Sigmoid colon (tissue), 7 donors: ENCODE results near the gene OPCML. TPM values are rescaled to one million over a fixed set of nuclear protein-coding genes. Genes with fewer than 3 reads are reported as not detected.

Source experiments
- DNase-seq: peaks from one replicate; pipeline ENCODE4 v3.0.0-alpha.2; 2019
- H3K27ac ChIP-seq, 4 donors: fragments of 200-600 bp; sonication (generic); one replicate each; pipeline ENCODE4 v1.5.1; 2016 to 2019; ENCODE audit warnings: mild to moderate bottlenecking in 1 of 4
- H3K27me3 ChIP-seq, 3 donors: fragments of 200-600 bp; sonication (generic); one replicate each; pipeline ENCODE4 v1.5.1; 2019; ENCODE audit warnings: mild to moderate bottlenecking in 1 of 3
- H3K36me3 ChIP-seq, 4 donors: fragments of 200-600 bp; sonication (generic); one replicate each; pipeline ENCODE4 v1.5.1; 2016 to 2019
- H3K4me1 ChIP-seq, 4 donors: fragments of 200-600 bp; sonication (generic); one replicate each; pipeline ENCODE4 v1.5.1; 2017 to 2019
- H3K4me3 ChIP-seq, 4 donors: fragments of 200-600 bp; sonication (generic); one replicate each; pipeline ENCODE4 v1.5.1; 2017 to 2019; ENCODE audit warnings: mild to moderate bottlenecking in 2 of 4, moderate library complexity in 1 of 4
- H3K9me3 ChIP-seq, 4 donors: fragments of 200-600 bp in 3 of 4; sonication (generic) in 3 of 4; one replicate each; pipeline versions ENCODE4 v1.5.1 to v1.6.1; 2013 to 2019
- EP300 ChIP-seq, 4 donors: sonication (generic); formaldehyde crosslinking; IDR thresholded peaks; one replicate each; pipeline ENCODE4 v1.6.1; 2017; ENCODE audit warnings: antibody characterized with exemption in 4 of 4
- POLR2A ChIP-seq, 2 donors: fragments of 450-650 bp; IDR thresholded peaks; one replicate each; pipeline ENCODE4 v1.6.1; 2016; ENCODE audit warnings: antibody characterized with exemption in 2 of 2, mild to moderate bottlenecking in 2 of 2, moderate library complexity in 2 of 2
- POLR2AphosphoS5 ChIP-seq, 4 donors: sonication (generic); formaldehyde crosslinking; IDR thresholded peaks; one replicate each; pipeline ENCODE4 v1.6.1; 2017; ENCODE audit warnings: antibody characterized with exemption in 4 of 4
- WGBS, 2 donors: extraction: QIAGEN DNeasy Blood & Tissue Kit; methylation state at CpG; one replicate each; pipeline ENCODE4 v1.1.7; 2013; 5-methylcytosine and 5-hydroxymethylcytosine counted together
- intact Hi-C: fragments of 100-400 bp; cut with DNase I; formaldehyde crosslinking; loops from one replicate; pipeline ENCODE4 v1.15.1; 2023
- polyA plus RNA-seq, 3 donors: library from polyadenylated mRNA; stranded (reverse); fragments of 200-250 nt; gene quantifications; one replicate each; pipeline ENCODE4 v1.2.3, GENCODE V29; 2013
- total RNA-seq, 4 donors: library from RNA; depleted of rRNA; stranded (reverse); fragments of >200 nt; gene quantifications; one replicate each; pipeline ENCODE4 v1.1.0, GENCODE V29; 2016
- TF ChIP-seq, protein P1 (sequence below), 4 experiments: fragments of 450-650 bp in 3 of 4; fragments of 200-600 bp in 1 of 4; IDR thresholded peaks; one replicate each; pipeline ENCODE4 v1.5.1; 2016 to 2019; ENCODE audit warnings: antibody characterized with exemption in 4 of 4, mild to moderate bottlenecking in 3 of 4, moderate library complexity in 2 of 4
- donor health status: healthy with polysubstance abuse.
- donor health status: Bipolar disorder and iron deficiency.
- donor health status: healthy.

OPCML gene
- total and polyA plus RNA-seq, 7 donors = under 0.01 to 0.14 (median 0.03) TPM; not detected in 4

DNA sequence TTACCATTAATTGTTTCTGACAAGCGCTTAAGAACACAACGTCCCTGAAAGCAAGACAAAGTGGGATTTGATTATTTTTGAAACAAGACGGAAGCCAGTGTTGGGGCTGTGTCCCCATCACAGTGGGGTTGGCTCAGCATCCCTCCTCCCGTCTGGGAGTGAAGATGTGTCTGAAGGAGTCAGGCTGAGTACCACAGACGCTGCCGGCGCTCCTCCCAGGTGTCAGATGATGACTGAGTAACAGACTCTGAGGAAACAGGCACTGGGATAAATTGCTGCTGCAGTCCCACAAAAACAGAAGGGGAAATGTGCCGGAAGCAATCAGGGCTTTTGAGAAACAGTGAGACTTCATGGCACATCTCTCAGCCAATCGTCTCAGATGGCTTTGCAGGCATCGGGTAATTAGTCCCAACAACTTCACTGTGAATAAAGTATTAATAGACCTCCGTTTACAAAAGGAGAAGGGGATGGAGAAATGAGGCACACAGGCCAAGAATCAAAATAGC lies 266.7 kb downstream of the OPCML start:
- peaks cover 0 to 28% (median 4%) of the 10 kb centered on the region in 3 donors for H3K27me3 ChIP-seq
- intact Hi-C loops = no loop called here
- H3K4me3 ChIP-seq = no peak overlapping the region
- no peaks in the 10 kb centered on the region for H3K4me1 ChIP-seq
- no peaks in the 10 kb centered on the region for H3K9me3 ChIP-seq
- H3K27ac ChIP-seq = no peak overlapping the region
- no peak for DNase-seq
- H3K36me3 ChIP-seq = no peaks in the 10 kb centered on the region
- WGBS, 2 donors = 72 to 85% methylated on average over 11 of the region's 11 CpGs
- TF ChIP-seq EP300 (IDR thresholded peaks at IDR 0.05) (no peak), POLR2A (IDR thresholded peaks at IDR 0.05) (no peak), POLR2AphosphoS5 (IDR thresholded peaks at IDR 0.05) (no peak)
- TF ChIP-seq, protein P1, sequence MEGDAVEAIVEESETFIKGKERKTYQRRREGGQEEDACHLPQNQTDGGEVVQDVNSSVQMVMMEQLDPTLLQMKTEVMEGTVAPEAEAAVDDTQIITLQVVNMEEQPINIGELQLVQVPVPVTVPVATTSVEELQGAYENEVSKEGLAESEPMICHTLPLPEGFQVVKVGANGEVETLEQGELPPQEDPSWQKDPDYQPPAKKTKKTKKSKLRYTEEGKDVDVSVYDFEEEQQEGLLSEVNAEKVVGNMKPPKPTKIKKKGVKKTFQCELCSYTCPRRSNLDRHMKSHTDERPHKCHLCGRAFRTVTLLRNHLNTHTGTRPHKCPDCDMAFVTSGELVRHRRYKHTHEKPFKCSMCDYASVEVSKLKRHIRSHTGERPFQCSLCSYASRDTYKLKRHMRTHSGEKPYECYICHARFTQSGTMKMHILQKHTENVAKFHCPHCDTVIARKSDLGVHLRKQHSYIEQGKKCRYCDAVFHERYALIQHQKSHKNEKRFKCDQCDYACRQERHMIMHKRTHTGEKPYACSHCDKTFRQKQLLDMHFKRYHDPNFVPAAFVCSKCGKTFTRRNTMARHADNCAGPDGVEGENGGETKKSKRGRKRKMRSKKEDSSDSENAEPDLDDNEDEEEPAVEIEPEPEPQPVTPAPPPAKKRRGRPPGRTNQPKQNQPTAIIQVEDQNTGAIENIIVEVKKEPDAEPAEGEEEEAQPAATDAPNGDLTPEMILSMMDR (IDR thresholded peaks at IDR 0.05) = no peak

DNA sequence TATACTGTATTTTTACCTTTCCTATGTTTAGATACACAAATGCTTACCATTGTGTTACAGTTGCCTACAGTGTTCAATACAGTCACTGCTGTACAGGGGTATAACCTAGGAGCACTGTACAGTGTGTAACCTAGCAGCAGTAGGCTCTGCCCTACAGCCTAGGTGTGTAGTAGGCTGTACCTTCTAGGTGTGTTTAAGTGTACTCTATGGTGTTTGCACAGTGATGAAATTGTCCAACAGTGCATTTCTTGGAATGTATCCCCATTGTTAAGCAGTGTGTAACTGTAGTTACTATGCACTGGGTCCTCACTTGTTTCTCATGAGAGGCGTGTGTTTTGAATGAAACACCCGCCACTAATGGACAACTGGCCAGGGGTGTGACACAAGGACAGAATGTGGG lies 269.0 kb downstream of the OPCML start:
- Histone ChIP-seq H3K27ac (no peak overlapping the region), H3K36me3 (no peaks in the 10 kb centered on the region), H3K4me1 (no peaks in the 10 kb centered on the region), H3K4me3 (no peak overlapping the region), H3K9me3 (no peaks in the 10 kb centered on the region), H3K27me3 (peaks cover 0 to 26% (median 4%) of the 10 kb centered on the region in 3 donors)
- 22 to 69% methylated on average over 2 of the region's 2 CpGs for WGBS, 2 donors
- no peak for DNase-seq
- TF ChIP-seq, protein P1 (IDR thresholded peaks at IDR 0.05) = no peak
- no peak for TF ChIP-seq POLR2AphosphoS5 (IDR thresholded peaks at IDR 0.05)
- TF ChIP-seq POLR2A (IDR thresholded peaks at IDR 0.05) = no peak
- no peak for TF ChIP-seq EP300 (IDR thresholded peaks at IDR 0.05)
- intact Hi-C loops = no loop called here

DNA sequence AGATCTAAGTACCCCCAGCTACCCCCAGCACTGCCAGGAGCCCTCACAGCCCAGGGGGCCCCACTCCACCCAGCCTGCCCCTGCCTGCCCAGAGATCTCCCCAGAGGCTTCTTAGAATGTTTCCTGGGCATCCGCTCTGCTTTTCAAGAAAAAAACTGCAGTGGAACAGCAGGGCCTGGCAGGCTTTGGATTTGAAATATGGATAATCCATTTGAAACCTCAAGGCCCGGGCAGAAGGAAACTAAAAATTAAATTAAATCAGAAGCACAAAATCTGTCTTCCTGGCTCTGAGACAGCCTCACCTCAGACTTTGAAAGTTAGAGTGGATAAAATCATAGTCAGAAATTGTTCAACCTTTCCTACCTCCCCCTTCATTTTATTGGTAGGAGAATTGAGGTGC lies 273.6 kb downstream of the OPCML start:
- Histone ChIP-seq H3K36me3 (no peaks in the 10 kb centered on the region), H3K27ac (no peak overlapping the region), H3K4me3 (no peak overlapping the region), H3K4me1 (no peaks in the 10 kb centered on the region), H3K27me3 (peaks cover 0 to 7% (median 4%) of the 10 kb centered on the region in 3 donors), H3K9me3 (no peaks in the 10 kb centered on the region)
- no peak for DNase-seq
- 87 to 93% methylated on average over 2 of the region's 2 CpGs for WGBS, 2 donors
- intact Hi-C loops = no loop called here
- no peak for TF ChIP-seq POLR2A (IDR thresholded peaks at IDR 0.05)
- TF ChIP-seq POLR2AphosphoS5 (IDR thresholded peaks at IDR 0.05) = no peak
- no peak for TF ChIP-seq EP300 (IDR thresholded peaks at IDR 0.05)
- TF ChIP-seq, protein P1 (IDR thresholded peaks at IDR 0.05) = no peak

DNA sequence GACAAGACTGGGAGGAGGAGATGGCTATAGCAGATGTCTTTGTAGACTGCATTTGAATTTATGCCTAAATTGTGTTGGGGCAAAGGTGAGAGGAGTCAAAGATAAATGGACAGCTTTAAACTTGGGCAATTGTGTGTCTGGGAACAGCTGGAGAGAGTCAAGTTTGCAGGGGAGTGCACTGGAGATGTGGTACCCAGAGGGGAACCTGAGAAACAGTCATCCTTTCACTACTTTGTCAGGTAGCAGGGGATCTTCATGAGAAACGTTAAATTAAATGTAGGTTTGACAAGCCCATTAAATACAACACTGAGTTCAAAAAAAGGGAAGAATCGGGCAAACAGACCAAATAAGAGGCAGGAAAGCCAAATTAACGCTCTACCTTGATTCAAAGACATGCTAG lies 277.7 kb downstream of the OPCML start:
- WGBS, 2 donors = 79 to 80% methylated on average over 3 of the region's 3 CpGs
- intact Hi-C loops = no loop called here
- TF ChIP-seq POLR2AphosphoS5 (IDR thresholded peaks at IDR 0.05) = no peak
- no peak for TF ChIP-seq EP300 (IDR thresholded peaks at IDR 0.05)
- TF ChIP-seq, protein P1 (IDR thresholded peaks at IDR 0.05) = no peak
- TF ChIP-seq POLR2A (IDR thresholded peaks at IDR 0.05) = no peak

DNA sequence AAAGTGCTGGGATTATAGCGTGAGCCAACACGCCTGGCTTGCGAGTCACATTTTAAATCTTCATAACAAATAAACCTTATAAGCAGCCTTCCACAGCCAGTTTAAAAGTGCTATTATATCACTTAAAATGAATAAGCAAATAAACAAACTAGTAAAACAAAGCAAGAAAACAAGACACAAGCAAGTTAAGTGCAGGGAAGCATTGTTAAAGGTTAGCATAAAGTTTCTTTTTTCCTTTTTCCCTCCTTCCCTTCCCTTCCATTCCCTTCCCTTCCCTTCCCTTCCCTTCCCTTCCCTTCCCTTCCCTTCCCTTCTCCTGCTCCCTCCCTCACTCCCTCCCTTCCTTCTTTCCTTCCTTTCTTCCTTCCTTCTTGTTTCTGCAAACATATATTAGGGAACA lies 278.7 kb downstream of the OPCML start:
- H3K27me3 ChIP-seq = no peaks in the 10 kb centered on the region
- no peaks in the 10 kb centered on the region for H3K4me1 ChIP-seq
- no peak overlapping the region for H3K27ac ChIP-seq
- WGBS, 2 donors = 38 to 83% methylated on average over 3 of the region's 3 CpGs
- no peak for TF ChIP-seq POLR2AphosphoS5 (IDR thresholded peaks at IDR 0.05)
- no peak for TF ChIP-seq POLR2A (IDR thresholded peaks at IDR 0.05)
- TF ChIP-seq, protein P1 (IDR thresholded peaks at IDR 0.05) = no peak
- intact Hi-C loops = no loop called here
- no peaks in the 10 kb centered on the region for H3K36me3 ChIP-seq
- no peak overlapping the region for H3K4me3 ChIP-seq
- DNase-seq = no peak
- H3K9me3 ChIP-seq = no peaks in the 10 kb centered on the region

More for the DNA sequence above, 277.7 kb downstream of the OPCML start:
- Histone ChIP-seq H3K4me1 (no peaks in the 10 kb centered on the region), H3K9me3 (no peaks in the 10 kb centered on the region), H3K27me3 (no peaks in the 10 kb centered on the region), H3K27ac (no peak overlapping the region), H3K36me3 (no peaks in the 10 kb centered on the region), H3K4me3 (no peak overlapping the region)
- DNase-seq = no peak
